Femur (tissue), 1 donor: Measurements from ENCODE around the gene LIMS2.

Experiments
- DNase-seq: peaks from one replicate; pipeline ENCODE4 v3.0.0-alpha.2; 2017

LIMS2 gene

GRCh38 chr2:127675331-127676261, at the start of gene LIMS2:
LIMS2 (minus strand) TSS chr2:127675530; CDS start chr2:127675024, 506 bp downstream.
- DNase-seq: no peak

GRCh38 chr2:127722807-127723206, 47.5 kb upstream of the LIMS2 start:
- no peak for DNase-seq

GRCh38 chr2:127721978-127722355, 46.6 kb upstream of the LIMS2 start:
- no peak for DNase-seq

- no peak for DNase-seq
Observed at GRCh38 chr2:127721311-127721977, 46.1 kb upstream of the LIMS2 start.

- DNase-seq: no peak
Observed at GRCh38 chr2:127719301-127720218, 44.2 kb upstream of the LIMS2 start.

GRCh38 chr2:127718271-127718670, 42.9 kb upstream of the LIMS2 start:
- no peak for DNase-seq

- no peak for DNase-seq
Observed at GRCh38 chr2:127715778-127716449, 40.6 kb upstream of the LIMS2 start.

GRCh38 chr2:127713562-127713961, 38.2 kb upstream of the LIMS2 start:
- DNase-seq: no peak

GRCh38 chr2:127712999-127713398, 37.7 kb upstream of the LIMS2 start:
- no peak for DNase-seq

GRCh38 chr2:127709336-127709735, 34.0 kb upstream of the LIMS2 start:
- no peak for DNase-seq

GRCh38 chr2:127707890-127708648, 32.7 kb upstream of the LIMS2 start:
- DNase-seq: no peak

- no peak for DNase-seq
Observed at GRCh38 chr2:127706215-127706990, 31.1 kb upstream of the LIMS2 start.

- DNase-seq: no peak
Observed at GRCh38 chr2:127705391-127706065, 30.2 kb upstream of the LIMS2 start.

- no peak for DNase-seq
Observed at GRCh38 chr2:127704641-127705390, 29.5 kb upstream of the LIMS2 start.

- DNase-seq: no peak
Observed at GRCh38 chr2:127703282-127703681, 28.0 kb upstream of the LIMS2 start.

GRCh38 chr2:127702395-127703009, 27.2 kb upstream of the LIMS2 start:
- DNase-seq: no peak

- DNase-seq: peak; percentile 87
Observed at GRCh38 chr2:127701651-127702394, 26.5 kb upstream of the LIMS2 start.

- peak; percentile 96 for DNase-seq
Observed at GRCh38 chr2:127701193-127701650, 25.9 kb upstream of the LIMS2 start, which contains the start of gene SFT2D3. SFT2D3 (plus strand) TSS chr2:127701497; CDS start chr2:127701529, 32 bp downstream.
